ENCODE results near the gene COPS7B. TPM values are rescaled to one million over a fixed set of nuclear protein-coding genes. Genes with fewer than 3 reads are reported as not detected.

Gene COPS7B
- total and polyA plus RNA-seq, 9 of the 15 experiments (the other 6 are each of a cell fraction or from before 2014, with no cell fraction given) = 6.0 to 50.7 (median 21.8) TPM

- TF ChIP-seq AFF4 (CRISPR knock-in tag; IDR thresholded peaks at IDR 0.05) (no peak), ZBTB33 (CRISPR knock-in tag; IDR thresholded peaks at IDR 0.05) (no peak), ELK1 (CRISPR knock-in tag; IDR thresholded peaks at IDR 0.05) (no peak), EGR1 (conservative IDR thresholded peaks at IDR 0.05) (peak; percentile 66), ZMIZ1 (IDR thresholded peaks at IDR 0.05; ENCODE audit: low read depth in 2 of 2, low read length in 2 of 2) (0 out of 4 replicates have a peak, but pooled peaks of 1 of the 2 experiments have one; percentile 22), RB1 (IDR thresholded peaks at IDR 0.05; ENCODE audit: low read depth) (peak; percentile 86), ZNF512 (tag; IDR thresholded peaks at IDR 0.05) (no peak)
These were observed at the start of gene COPS7B (continued) for GRCh38 chr2:231786177-231786916.
